ENCODE results near the gene BPIFB2. TPM values are rescaled to one million over a fixed set of nuclear protein-coding genes. Genes with fewer than 3 reads are reported as not detected.
"Not testable (repeated sequence)": the region's sequence is repeated elsewhere in the genome, so short reads cannot be mapped to it uniquely, and the experiment has no call there.

Gene BPIFB2, protein sequence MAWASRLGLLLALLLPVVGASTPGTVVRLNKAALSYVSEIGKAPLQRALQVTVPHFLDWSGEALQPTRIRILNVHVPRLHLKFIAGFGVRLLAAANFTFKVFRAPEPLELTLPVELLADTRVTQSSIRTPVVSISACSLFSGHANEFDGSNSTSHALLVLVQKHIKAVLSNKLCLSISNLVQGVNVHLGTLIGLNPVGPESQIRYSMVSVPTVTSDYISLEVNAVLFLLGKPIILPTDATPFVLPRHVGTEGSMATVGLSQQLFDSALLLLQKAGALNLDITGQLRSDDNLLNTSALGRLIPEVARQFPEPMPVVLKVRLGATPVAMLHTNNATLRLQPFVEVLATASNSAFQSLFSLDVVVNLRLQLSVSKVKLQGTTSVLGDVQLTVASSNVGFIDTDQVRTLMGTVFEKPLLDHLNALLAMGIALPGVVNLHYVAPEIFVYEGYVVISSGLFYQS
- not detected for polyA plus RNA-seq
- long read RNA-seq, donor 1 = 0 reads
- long read RNA-seq, donor 2 = 0 reads
- long read RNA-seq, donor 3 = 0 reads
- long read RNA-seq, donor 4 = 0 reads
- long read RNA-seq, donor 5 = 0 reads
- long read RNA-seq, donor 6 = 0 reads
- long read RNA-seq, donor 7 = 0 reads
- long read RNA-seq, donor 8 = 0 reads
- long read RNA-seq, donor 9 = 0 reads
- long read RNA-seq, donor 10 = 0 reads
- long read RNA-seq, donor 11 = 0 reads

DNA sequence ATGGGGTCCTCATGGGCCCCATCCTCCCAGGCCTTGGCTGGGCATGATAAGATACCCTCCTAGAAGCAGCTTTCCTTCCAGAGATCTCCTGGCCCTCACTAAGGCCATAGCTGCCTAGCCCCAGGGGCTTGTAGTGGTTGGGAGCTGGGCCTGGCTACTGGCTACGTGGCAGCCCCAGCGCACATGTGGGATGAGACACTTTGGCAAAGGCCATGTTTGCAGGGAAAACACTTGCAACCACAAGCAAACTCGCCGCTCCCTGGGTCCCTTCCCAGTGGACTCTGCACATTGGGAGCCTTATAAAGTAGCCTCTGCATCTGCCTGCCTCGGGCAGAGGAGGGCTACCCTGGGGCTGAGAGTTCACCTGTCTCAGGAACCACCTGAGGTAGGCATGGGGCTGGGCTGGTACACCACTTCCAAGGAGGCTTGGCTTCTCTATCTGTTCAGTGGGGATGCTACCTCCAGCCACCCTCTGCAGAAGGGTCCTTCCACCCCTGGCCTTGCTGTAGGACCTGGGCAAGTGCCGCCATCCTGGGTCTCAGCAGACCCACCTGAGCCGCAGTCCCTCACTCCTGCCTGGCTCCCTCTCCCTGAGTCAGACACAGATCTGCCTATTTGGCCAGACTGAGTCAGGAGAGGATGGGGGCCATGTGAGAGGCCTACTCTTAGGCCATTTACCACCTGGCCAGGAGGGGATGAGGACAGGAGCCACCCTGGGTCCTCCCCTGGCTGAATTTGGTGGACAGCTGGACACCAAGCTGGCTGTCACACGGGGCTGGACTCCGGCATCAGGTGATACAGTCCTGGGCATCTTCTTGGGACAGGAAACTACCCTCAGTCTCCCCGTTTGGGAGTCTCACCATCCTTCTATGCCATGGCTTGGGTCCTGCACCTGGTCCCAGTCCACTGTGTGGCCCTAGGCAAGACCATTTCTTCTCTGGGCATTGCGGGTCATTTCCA, at the start of gene BPIFB2:
BPIFB2 (plus strand) TSS at position 329 of the 960 bp plus-strand sequence. CDS start 871 bp downstream, outside the sequence.
- DNase-seq = no peak
- Histone ChIP-seq H3K36me3 (ENCODE audit: control insufficient read depth, insufficient read depth, low read length) (no peaks in the 10 kb centered on the region), H3K27me3 (ENCODE audit: control insufficient read depth, insufficient read depth, low read length) (no peaks in the 10 kb centered on the region), H3K4me1 (ENCODE audit: control insufficient read depth, insufficient read depth, low read length) (no peaks in the 10 kb centered on the region), H3K9me3 (ENCODE audit: control insufficient read depth, low read depth, low read length) (no peaks in the 10 kb centered on the region), H3K4me3 (ENCODE audit: low read length) (no peak within 1 kb of the TSS), H3K27ac (ENCODE audit: low read length) (no peak within 1 kb of the TSS)
- WGBS (ENCODE audit: insufficient coverage, low lambda C conversion rate) = no CpG with 5 or more reads among the region's 11 CpGs

DNA sequence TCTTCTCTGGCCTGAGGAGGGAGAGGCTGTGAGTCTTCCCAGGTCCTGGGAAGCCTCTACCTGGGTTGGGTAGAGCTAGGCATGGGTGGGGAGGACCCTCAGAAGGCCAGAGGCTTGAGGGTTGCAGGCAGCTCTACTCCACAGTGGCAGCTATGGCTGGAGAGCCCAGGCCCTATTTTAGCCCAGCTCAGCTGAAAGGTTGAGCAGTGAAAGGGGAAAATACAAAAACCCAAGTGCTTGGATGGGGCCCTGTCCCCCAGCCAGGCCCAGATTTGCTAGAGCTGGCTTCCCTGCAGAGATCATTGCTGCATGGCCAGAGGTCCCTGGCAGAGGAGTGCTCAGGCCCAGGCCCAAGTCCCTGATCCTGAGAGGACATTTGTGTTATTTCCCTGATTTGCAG, 48.9 kb upstream of the BPIFB2 start:
- Histone ChIP-seq H3K27me3 (ENCODE audit: control insufficient read depth, insufficient read depth, low read length) (no peaks in the 10 kb centered on the region), H3K4me1 (ENCODE audit: control insufficient read depth, insufficient read depth, low read length) (no peaks in the 10 kb centered on the region), H3K4me3 (ENCODE audit: low read length) (no peak overlapping the region), H3K9me3 (ENCODE audit: control insufficient read depth, low read depth, low read length) (peaks cover 6% of the 10 kb centered on the region), H3K36me3 (ENCODE audit: control insufficient read depth, insufficient read depth, low read length) (no peaks in the 10 kb centered on the region), H3K27ac (ENCODE audit: low read length) (no peak overlapping the region)
- DNase-seq = no peak

DNA sequence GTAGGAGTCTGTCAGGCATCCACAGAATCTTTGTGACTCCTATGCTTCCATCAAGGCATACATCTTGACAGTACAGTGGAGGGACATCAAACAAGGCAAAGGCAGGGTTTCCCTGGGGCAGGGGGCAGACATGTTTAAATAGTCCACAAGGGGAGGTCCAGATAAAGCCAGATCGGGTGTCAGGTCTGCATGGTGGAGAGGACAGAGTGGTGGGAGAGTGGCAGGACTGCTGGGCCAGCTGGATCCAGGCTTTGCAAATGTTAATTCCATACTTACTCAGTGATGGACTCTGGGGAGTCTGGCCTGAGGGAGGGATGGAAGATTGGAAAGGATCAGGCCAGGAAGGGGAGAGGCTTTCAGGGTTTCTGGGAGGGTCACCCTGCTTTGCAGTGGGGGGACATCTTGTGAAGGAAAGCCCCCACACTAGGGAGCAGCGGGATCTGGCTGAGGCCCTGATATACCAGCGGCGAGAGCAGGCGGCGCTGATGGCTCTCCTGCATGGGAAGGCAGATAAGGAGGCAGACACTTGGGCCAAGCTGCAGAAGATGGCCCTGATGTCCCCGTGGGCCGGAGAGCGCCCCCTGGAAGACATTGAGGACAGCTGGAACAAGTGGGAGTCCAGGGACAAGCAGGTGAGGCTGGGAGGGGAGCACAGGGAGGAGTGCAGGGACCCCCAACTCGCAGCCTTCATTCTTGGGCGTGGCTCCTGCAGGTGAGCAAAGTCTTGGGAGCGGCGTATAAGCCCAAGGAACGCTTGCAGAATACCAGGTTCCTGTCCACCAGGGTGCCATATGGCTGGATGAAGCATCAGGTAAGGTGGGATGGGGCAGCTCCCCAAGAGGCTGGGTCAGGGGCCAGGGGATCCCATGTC, 47.9 kb upstream of the BPIFB2 start:
- no CpG with 5 or more reads among the region's 14 CpGs for WGBS (ENCODE audit: insufficient coverage, low lambda C conversion rate)
- H3K9me3 ChIP-seq (ENCODE audit: control insufficient read depth, low read depth, low read length) = peaks cover 6% of the 10 kb centered on the region
- DNase-seq = no peak
- no peaks in the 10 kb centered on the region for H3K27me3 ChIP-seq (ENCODE audit: control insufficient read depth, insufficient read depth, low read length)
- no peak overlapping the region for H3K4me3 ChIP-seq (ENCODE audit: low read length)
- H3K4me1 ChIP-seq (ENCODE audit: control insufficient read depth, insufficient read depth, low read length) = no peaks in the 10 kb centered on the region
- no peaks in the 10 kb centered on the region for H3K36me3 ChIP-seq (ENCODE audit: control insufficient read depth, insufficient read depth, low read length)
- no peak overlapping the region for H3K27ac ChIP-seq (ENCODE audit: low read length)

DNA sequence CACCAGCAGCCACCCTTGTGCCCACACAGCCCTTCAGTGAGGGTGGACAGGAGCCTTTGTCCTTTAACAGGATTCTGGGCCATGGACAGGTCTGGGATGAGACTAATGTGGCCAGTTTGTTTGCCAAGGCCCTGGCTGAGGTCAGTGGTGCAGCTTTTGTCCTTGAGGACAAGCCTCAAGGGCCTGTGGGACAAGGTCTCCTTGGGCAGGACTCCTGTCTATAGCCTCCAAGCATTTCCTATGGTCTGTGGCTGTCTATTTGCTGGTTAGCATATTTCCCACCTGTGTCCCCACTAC, 47.3 kb upstream of the BPIFB2 start:
- Histone ChIP-seq H3K27ac (ENCODE audit: low read length) (no peak overlapping the region), H3K27me3 (ENCODE audit: control insufficient read depth, insufficient read depth, low read length) (no peaks in the 10 kb centered on the region), H3K4me3 (ENCODE audit: low read length) (no peak overlapping the region), H3K4me1 (ENCODE audit: control insufficient read depth, insufficient read depth, low read length) (no peaks in the 10 kb centered on the region), H3K36me3 (ENCODE audit: control insufficient read depth, insufficient read depth, low read length) (no peaks in the 10 kb centered on the region), H3K9me3 (ENCODE audit: control insufficient read depth, low read depth, low read length) (peaks cover 6% of the 10 kb centered on the region)
- DNase-seq = no peak

DNA sequence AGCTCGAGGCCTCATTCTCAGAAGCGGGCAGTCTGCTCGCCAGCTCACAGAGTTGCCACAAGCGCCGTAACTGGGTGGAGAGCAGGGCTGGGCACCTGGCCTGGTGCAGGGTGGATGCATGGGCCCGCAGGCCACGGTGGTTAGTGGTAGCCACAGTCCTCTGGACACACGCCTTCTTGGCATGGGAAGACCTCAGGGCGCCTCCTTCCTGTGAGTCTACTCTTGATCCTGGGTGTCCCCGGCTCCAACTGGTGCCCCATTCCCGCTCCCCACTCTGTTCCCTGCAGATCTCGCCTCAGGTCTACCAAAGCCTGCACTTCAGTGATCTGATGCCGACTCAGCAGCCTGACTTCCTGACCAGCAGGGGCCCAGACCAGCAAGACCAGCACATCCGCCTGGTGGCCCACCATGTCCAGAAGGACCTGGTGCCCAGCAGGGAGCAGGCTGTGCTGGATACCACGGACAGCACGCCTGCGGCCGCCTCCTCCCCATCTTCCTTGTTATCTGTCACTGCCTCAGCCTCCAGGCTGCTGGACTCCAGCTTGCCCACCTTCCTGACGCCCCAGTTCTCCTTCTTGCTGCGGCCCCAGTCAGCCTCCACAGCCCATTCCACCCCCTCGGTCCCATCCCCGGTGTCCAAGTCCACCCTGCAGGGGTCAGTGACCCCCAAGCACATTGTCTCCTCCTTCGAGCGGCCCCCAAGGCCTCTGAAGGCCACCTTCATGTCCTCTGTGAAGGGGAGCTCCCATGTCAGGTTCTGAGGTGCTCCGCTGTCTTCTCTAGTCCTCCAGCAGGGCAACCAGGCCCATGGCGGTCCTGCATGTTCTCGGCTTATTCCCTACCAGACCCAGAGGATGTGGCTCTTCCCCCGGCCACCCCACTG, 46.4 kb upstream of the BPIFB2 start:
- DNase-seq = no peak
- Histone ChIP-seq H3K4me1 (ENCODE audit: control insufficient read depth, insufficient read depth, low read length) (no peaks in the 10 kb centered on the region), H3K9me3 (ENCODE audit: control insufficient read depth, low read depth, low read length) (peaks cover 6% of the 10 kb centered on the region), H3K27me3 (ENCODE audit: control insufficient read depth, insufficient read depth, low read length) (no peaks in the 10 kb centered on the region), H3K36me3 (ENCODE audit: control insufficient read depth, insufficient read depth, low read length) (no peaks in the 10 kb centered on the region), H3K4me3 (ENCODE audit: low read length) (no peak overlapping the region), H3K27ac (ENCODE audit: low read length) (no peak overlapping the region)
- no CpG with 5 or more reads among the region's 28 CpGs for WGBS (ENCODE audit: insufficient coverage, low lambda C conversion rate)

DNA sequence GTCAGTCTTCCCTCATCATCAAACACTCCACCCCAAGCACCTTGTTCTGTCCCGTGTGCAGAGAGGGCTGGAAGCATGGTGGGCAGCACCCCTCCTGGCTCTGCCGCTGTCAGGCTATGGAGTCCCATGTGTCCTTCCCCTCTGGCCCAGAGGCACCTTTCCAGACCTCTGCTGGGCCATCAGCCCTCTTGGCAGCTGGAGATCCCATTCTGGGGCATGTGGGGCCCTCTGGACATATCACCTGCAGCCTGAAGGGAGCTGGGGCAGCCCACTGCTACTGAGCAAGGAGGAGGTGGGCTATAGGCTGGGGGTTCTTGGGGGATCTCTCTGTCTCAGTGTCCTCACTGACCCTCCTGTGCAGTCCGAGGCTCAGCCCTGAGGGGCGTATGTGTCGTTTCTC, 45.5 kb upstream of the BPIFB2 start:
- DNase-seq = no peak
- H3K36me3 ChIP-seq (ENCODE audit: control insufficient read depth, insufficient read depth, low read length) = no peaks in the 10 kb centered on the region
- H3K4me1 ChIP-seq (ENCODE audit: control insufficient read depth, insufficient read depth, low read length) = no peaks in the 10 kb centered on the region
- H3K4me3 ChIP-seq (ENCODE audit: low read length) = no peak overlapping the region
- no CpG with 5 or more reads among the region's 5 CpGs for WGBS (ENCODE audit: insufficient coverage, low lambda C conversion rate)
- no peak overlapping the region for H3K27ac ChIP-seq (ENCODE audit: low read length)
- H3K27me3 ChIP-seq (ENCODE audit: control insufficient read depth, insufficient read depth, low read length) = no peaks in the 10 kb centered on the region
- peaks cover 6% of the 10 kb centered on the region for H3K9me3 ChIP-seq (ENCODE audit: control insufficient read depth, low read depth, low read length)

DNA sequence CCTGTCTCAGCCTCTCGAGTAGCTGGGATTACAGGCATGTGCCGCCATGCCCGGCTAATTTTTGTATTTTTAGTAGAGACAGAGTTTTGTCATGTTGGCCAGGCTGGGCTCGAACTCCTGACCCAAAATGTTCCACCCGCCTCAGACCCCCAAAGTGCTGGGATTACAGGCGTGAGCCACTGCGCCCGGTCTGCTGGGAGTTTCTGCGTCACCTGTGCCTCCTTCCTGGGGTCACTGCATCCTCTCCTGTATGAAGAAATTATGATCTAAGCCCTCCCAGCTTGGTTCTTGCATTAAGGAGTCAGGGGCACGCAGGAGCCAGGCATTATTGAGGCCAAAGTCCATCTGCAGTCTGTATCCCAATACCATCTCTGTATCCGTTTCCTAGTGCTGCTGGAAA, 44.9 kb upstream of the BPIFB2 start:
- WGBS (ENCODE audit: insufficient coverage, low lambda C conversion rate) = no CpG with 5 or more reads among the region's 11 CpGs
- not testable (repeated sequence) for H3K27ac ChIP-seq (ENCODE audit: low read length); DNase-seq

DNA sequence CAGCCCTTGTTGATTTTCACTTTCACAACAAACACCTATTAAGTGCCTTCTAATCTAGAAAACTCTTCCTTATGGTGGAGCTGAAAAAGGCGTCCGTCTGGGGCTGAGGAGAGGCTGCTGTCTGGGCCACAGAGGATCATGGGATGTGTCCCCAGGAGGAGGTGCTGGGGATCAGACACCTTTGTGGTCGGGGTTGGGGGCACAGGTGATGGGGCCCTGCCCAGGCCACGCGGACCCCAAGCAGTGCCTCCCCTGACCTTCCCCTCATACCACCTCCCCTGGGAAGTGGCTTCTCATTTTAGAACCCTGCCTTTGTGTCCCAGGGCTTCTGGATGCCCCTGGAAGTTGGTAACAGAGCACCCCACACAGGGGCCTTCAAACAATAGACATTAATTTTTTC, 44.3 kb upstream of the BPIFB2 start:
- no peaks in the 10 kb centered on the region for H3K27me3 ChIP-seq (ENCODE audit: control insufficient read depth, insufficient read depth, low read length)
- no peaks in the 10 kb centered on the region for H3K36me3 ChIP-seq (ENCODE audit: control insufficient read depth, insufficient read depth, low read length)
- H3K27ac ChIP-seq (ENCODE audit: low read length) = no peak overlapping the region
- no CpG with 5 or more reads among the region's 5 CpGs for WGBS (ENCODE audit: insufficient coverage, low lambda C conversion rate)
- H3K4me3 ChIP-seq (ENCODE audit: low read length) = no peak overlapping the region
- H3K9me3 ChIP-seq (ENCODE audit: control insufficient read depth, low read depth, low read length) = no peaks in the 10 kb centered on the region
- DNase-seq = no peak
- no peaks in the 10 kb centered on the region for H3K4me1 ChIP-seq (ENCODE audit: control insufficient read depth, insufficient read depth, low read length)

More for the DNA sequence above, 44.9 kb upstream of the BPIFB2 start:
- not testable (repeated sequence) for H3K4me1 ChIP-seq (ENCODE audit: control insufficient read depth, insufficient read depth, low read length); H3K9me3 ChIP-seq (ENCODE audit: control insufficient read depth, low read depth, low read length); H3K4me3 ChIP-seq (ENCODE audit: low read length); H3K36me3 ChIP-seq (ENCODE audit: control insufficient read depth, insufficient read depth, low read length); H3K27me3 ChIP-seq (ENCODE audit: control insufficient read depth, insufficient read depth, low read length)

DNA sequence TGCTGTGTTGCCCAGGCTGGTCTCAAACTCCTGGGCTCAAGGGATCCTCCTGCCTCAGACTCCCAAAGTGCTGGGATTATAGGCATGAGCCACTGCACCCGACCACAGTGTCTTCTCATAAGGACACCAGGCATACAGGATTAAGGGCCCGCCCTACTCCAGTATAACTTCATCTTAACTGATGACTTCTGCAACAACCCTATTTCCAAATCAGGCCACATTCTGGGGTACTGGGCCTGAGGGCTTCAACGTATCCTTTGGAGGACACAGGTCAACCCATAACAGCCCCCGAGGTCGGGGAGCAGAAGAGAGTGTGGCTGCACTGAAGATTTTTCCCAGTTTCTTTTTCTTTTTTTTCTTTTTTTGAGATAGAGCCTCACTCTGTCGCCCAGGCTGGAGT, 42.9 kb upstream of the BPIFB2 start:
- no peaks in the 10 kb centered on the region for H3K27me3 ChIP-seq (ENCODE audit: control insufficient read depth, insufficient read depth, low read length)
- no peaks in the 10 kb centered on the region for H3K4me1 ChIP-seq (ENCODE audit: control insufficient read depth, insufficient read depth, low read length)
- H3K27ac ChIP-seq (ENCODE audit: low read length) = no peak overlapping the region
- DNase-seq = no peak
- 100% methylated on average over 1 of the region's 6 CpGs for WGBS (ENCODE audit: insufficient coverage, low lambda C conversion rate)
- H3K36me3 ChIP-seq (ENCODE audit: control insufficient read depth, insufficient read depth, low read length) = no peaks in the 10 kb centered on the region
- H3K4me3 ChIP-seq (ENCODE audit: low read length) = no peak overlapping the region
- no peaks in the 10 kb centered on the region for H3K9me3 ChIP-seq (ENCODE audit: control insufficient read depth, low read depth, low read length)
